DOHH2 (cell line): Measurements from ENCODE around the gene GIGYF1.
A peak's percentile ranks its signal among the peaks of the same experiment; 100 is the strongest.

ENCODE experiments used
- H3F3A ChIP-seq: fragments of 200-600 bp; sonication (generic), shearing (Covaris generic); 2 replicates; pipeline ENCODE4 v1.6.0; 2016; ENCODE audit warnings: antibody characterized with exemption, mild to moderate bottlenecking; ENCODE audit not compliant: control insufficient read depth, insufficient read depth
- H3K27ac ChIP-seq: fragments of 200-600 bp; sonication (generic); 2 replicates; pipeline ENCODE4 v1.5.1; 2014; ENCODE audit warnings: low read depth, mild to moderate bottlenecking, low read length, moderate library complexity
- H3K27me3 ChIP-seq: fragments of 200-600 bp; sonication (generic); 2 replicates; pipeline ENCODE4 v1.6.1; 2014; ENCODE audit warnings: mild to moderate bottlenecking, low read length, mixed read lengths; ENCODE audit not compliant: control insufficient read depth
- H3K36me3 ChIP-seq: fragments of 200-600 bp; sonication (generic); 2 replicates; pipeline ENCODE4 v1.6.1; 2014; ENCODE audit warnings: mild to moderate bottlenecking, low read length, moderate library complexity, mixed read lengths; ENCODE audit not compliant: control insufficient read depth
- H3K4me1 ChIP-seq: fragments of 200-600 bp; sonication (generic); 2 replicates; pipeline ENCODE4 v1.6.1; 2014; ENCODE audit warnings: mild to moderate bottlenecking, low read length, mixed read lengths; ENCODE audit not compliant: control insufficient read depth
- H3K4me2 ChIP-seq: fragments of 200-600 bp; sonication (generic); 2 replicates; pipeline ENCODE4 v1.6.0; 2014; ENCODE audit warnings: mild to moderate bottlenecking, low read length, moderate library complexity
- H3K4me3 ChIP-seq: fragments of 200-600 bp; sonication (generic); 2 replicates; pipeline ENCODE4 v1.5.1; 2014; ENCODE audit warnings: mild to moderate bottlenecking, low read length, mixed read lengths
- H3K79me2 ChIP-seq: fragments of 200-600 bp; sonication (generic); 2 replicates; pipeline ENCODE4 v1.6.1; 2014; ENCODE audit warnings: mild to moderate bottlenecking, low read length, mixed read lengths; ENCODE audit not compliant: control insufficient read depth
- H3K9me2 ChIP-seq: fragments of 200-600 bp; sonication (generic); replicated peaks from 2 replicates; pipeline ENCODE4 v1.6.1; 2014; ENCODE audit warnings: mild to moderate bottlenecking, low read length, mixed read lengths; ENCODE audit not compliant: control insufficient read depth
- H3K9me3 ChIP-seq: fragments of 200-600 bp; sonication (generic); 2 replicates; pipeline ENCODE4 v1.6.1; 2014; ENCODE audit warnings: antibody characterized with exemption, low read length, mixed read lengths; ENCODE audit not compliant: control insufficient read depth, insufficient read depth
- H4K20me1 ChIP-seq: fragments of 200-600 bp; sonication (generic); 2 replicates; pipeline ENCODE4 v1.6.0; 2014; ENCODE audit warnings: low read depth, mild to moderate bottlenecking, antibody characterized with exemption, low read length, moderate library complexity; ENCODE audit not compliant: control insufficient read depth, insufficient read depth
- EZH2phosphoT487 ChIP-seq: fragments of 200-600 bp; sonication (generic); IDR thresholded peaks from 2 replicates; pipeline ENCODE4 v1.6.1; 2017; ENCODE audit warnings: borderline replicate concordance, mild to moderate bottlenecking, antibody characterized with exemption, low read length, moderate library complexity, mixed read lengths
- TF ChIP-seq, protein P1 (sequence below): fragments of 200-600 bp; sonication (generic); IDR thresholded peaks from one replicate; pipeline ENCODE4 v1.5.1; 2014; ENCODE audit warnings: antibody characterized with exemption, mild to moderate bottlenecking, low read depth, low read length; ENCODE audit not compliant: poor library complexity, severe bottlenecking

GIGYF1 gene, protein sequence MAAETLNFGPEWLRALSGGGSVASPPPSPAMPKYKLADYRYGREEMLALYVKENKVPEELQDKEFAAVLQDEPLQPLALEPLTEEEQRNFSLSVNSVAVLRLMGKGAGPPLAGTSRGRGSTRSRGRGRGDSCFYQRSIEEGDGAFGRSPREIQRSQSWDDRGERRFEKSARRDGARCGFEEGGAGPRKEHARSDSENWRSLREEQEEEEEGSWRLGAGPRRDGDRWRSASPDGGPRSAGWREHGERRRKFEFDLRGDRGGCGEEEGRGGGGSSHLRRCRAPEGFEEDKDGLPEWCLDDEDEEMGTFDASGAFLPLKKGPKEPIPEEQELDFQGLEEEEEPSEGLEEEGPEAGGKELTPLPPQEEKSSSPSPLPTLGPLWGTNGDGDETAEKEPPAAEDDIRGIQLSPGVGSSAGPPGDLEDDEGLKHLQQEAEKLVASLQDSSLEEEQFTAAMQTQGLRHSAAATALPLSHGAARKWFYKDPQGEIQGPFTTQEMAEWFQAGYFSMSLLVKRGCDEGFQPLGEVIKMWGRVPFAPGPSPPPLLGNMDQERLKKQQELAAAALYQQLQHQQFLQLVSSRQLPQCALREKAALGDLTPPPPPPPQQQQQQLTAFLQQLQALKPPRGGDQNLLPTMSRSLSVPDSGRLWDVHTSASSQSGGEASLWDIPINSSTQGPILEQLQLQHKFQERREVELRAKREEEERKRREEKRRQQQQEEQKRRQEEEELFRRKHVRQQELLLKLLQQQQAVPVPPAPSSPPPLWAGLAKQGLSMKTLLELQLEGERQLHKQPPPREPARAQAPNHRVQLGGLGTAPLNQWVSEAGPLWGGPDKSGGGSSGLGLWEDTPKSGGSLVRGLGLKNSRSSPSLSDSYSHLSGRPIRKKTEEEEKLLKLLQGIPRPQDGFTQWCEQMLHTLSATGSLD (N-terminal part only)

DNA sequence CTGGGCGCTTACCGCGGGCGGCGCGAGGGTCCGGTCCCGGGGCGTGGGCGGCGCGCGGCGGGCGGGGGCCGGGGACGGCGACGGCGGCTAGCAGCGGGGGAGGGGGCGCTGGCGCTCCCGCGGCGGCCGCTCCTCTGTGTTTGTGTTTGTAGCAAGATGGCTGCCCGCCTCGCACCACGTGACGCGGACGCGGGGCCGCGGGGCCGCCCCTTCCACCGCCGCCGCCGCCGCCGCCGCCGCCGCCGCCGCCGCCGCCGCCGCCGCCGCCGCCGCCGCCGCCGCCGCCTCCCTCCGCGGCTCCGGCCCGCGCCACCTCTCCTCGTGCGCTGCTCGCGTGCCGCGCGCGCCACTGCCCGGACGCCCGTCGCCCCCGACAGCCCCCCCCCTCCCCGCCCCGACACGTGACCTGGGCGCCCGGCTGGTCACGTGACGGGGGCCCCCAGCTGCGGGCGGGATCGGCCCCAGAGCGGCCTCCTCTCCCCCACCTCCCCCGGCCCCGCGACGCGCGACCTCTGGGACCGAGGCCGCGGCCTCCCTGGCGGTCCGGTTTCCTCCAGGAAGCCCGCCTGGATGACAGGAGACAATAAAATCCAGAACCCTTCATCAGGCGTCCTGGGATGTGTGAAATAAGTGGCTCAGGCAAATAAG lies at the start of gene GIGYF1:
Gene GIGYF1, minus strand, starts transcription at position 153 of the 648 bp plus-strand sequence. CDS start 6,012 bp downstream, outside the sequence.
- Histone ChIP-seq H3K9me2 (no peaks in the 10 kb centered on the region), H3F3A (peaks cover 19% of the 10 kb centered on the region), H3K36me3 (peaks cover 35% of the 10 kb centered on the region), H3K79me2 (peaks cover 45% of the 10 kb centered on the region), H4K20me1 (peaks cover 19% of the 10 kb centered on the region), H3K4me2 (peak within 1 kb of the TSS; percentile 79), H3K4me1 (peaks cover 47% of the 10 kb centered on the region), H3K4me3 (peak within 1 kb of the TSS; percentile 87), H3K9me3 (no peaks in the 10 kb centered on the region), H3K27me3 (peaks cover 33% of the 10 kb centered on the region), H3K27ac (peak within 1 kb of the TSS; percentile 32)
- TF ChIP-seq, protein P1, sequence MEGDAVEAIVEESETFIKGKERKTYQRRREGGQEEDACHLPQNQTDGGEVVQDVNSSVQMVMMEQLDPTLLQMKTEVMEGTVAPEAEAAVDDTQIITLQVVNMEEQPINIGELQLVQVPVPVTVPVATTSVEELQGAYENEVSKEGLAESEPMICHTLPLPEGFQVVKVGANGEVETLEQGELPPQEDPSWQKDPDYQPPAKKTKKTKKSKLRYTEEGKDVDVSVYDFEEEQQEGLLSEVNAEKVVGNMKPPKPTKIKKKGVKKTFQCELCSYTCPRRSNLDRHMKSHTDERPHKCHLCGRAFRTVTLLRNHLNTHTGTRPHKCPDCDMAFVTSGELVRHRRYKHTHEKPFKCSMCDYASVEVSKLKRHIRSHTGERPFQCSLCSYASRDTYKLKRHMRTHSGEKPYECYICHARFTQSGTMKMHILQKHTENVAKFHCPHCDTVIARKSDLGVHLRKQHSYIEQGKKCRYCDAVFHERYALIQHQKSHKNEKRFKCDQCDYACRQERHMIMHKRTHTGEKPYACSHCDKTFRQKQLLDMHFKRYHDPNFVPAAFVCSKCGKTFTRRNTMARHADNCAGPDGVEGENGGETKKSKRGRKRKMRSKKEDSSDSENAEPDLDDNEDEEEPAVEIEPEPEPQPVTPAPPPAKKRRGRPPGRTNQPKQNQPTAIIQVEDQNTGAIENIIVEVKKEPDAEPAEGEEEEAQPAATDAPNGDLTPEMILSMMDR: no peak
- no peak for TF ChIP-seq EZH2phosphoT487

DNA sequence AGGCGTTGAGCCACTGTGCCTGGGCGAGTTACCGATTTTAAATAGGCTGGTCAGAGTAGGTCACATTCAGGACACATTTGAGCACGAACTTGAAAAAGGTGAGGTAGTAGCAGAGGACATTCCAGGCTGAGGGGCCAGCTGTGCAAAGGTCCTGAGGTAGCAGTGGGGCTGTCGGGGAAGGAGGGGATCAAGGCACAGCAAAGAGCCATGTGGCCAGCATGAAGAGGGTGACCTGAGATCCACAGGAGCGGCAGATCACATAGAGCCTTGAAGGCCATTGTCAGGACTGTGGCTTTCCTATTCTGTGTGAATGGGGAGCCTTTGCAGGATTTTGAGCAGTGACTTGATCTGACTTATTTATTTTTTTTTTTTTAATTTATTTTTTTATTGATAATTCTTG lies 45.9 kb upstream of the GIGYF1 start:
- Histone ChIP-seq H3K4me1 (no peaks in the 10 kb centered on the region), H3K79me2 (no peaks in the 10 kb centered on the region), H3K9me2 (no peaks in the 10 kb centered on the region), H3K4me3 (no peak overlapping the region), H3K36me3 (no peaks in the 10 kb centered on the region), H3F3A (no peaks in the 10 kb centered on the region), H3K9me3 (no peaks in the 10 kb centered on the region), H4K20me1 (no peaks in the 10 kb centered on the region), H3K27me3 (peaks cover under 1% of the 10 kb centered on the region; the same call in 1 of the 2 replicates), H3K27ac (no peak overlapping the region), H3K4me2 (no peak overlapping the region)
- no peak for TF ChIP-seq EZH2phosphoT487
- TF ChIP-seq, protein P1: no peak

DNA sequence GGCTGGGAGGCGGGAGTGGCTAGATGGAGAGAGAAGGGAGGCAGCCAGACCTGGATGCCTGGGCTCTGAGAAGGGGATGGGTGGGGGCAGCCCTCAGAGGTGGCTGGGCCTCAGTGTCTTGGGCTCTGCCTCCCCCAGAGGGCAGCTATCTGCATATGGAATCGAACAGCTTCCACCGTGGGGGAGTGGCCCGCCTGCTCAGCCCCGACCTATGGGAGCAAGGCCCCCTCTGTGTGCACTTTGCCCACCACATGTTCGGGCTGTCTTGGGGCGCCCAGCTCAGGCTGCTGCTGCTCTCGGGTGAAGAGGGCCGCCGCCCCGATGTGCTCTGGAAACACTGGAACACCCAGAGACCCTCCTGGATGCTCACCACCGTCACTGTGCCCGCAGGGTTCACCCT lies 42.6 kb upstream of the GIGYF1 start:
- no peak overlapping the region for H3K4me3 ChIP-seq
- no peaks in the 10 kb centered on the region for H4K20me1 ChIP-seq
- peaks cover 23% of the 10 kb centered on the region for H3K4me1 ChIP-seq
- no peaks in the 10 kb centered on the region for H3F3A ChIP-seq
- no peak overlapping the region for H3K27ac ChIP-seq
- H3K79me2 ChIP-seq: no peaks in the 10 kb centered on the region
- no peaks in the 10 kb centered on the region for H3K9me3 ChIP-seq
- TF ChIP-seq, protein P1: no peak
- no peak for TF ChIP-seq EZH2phosphoT487
- no peaks in the 10 kb centered on the region for H3K36me3 ChIP-seq
- peaks cover 6% of the 10 kb centered on the region for H3K27me3 ChIP-seq
- no peak overlapping the region for H3K4me2 ChIP-seq
- H3K9me2 ChIP-seq: no peaks in the 10 kb centered on the region
